ENCODE measurements around the gene THUMPD3.

DNA sequence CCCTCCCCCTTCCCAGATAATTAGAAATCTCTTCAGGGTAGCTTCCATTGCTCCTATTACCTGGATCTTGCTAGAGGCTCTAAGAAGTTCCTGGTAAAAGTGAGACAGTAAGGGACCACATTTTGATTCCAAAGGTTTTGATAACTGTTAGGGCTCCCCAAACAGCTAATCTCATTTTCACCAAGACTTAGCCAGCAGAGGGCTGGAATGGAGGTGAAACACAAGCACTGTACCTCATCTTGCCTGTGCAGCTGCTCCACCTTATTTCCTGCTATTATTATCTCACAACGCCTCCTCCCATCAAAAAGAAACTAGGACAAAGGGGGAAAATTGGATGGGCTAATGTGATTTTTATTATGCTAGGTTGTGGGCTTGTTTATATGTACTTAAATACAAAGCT is 41.8 kb downstream of the THUMPD3 start:
- TF ChIP-seq POLR2A (IDR thresholded peaks at IDR 0.05; ENCODE audit: low read length), result no peak
- TF ChIP-seq GATA1 (IDR thresholded peaks at IDR 0.05; ENCODE audit: low read depth, low read length), result no peak

Measured in erythroblast (primary cell).